Measurements from ENCODE around the gene CARD10. TPM values are rescaled to one million over a fixed set of nuclear protein-coding genes. Genes with fewer than 3 reads are reported as not detected.

Gene CARD10
- total and polyA plus RNA-seq, 2 of the 8 experiments (the other 6 are each of a cell fraction or from before 2014, with no cell fraction given) = 13.5 to 14.4 TPM

DNA sequence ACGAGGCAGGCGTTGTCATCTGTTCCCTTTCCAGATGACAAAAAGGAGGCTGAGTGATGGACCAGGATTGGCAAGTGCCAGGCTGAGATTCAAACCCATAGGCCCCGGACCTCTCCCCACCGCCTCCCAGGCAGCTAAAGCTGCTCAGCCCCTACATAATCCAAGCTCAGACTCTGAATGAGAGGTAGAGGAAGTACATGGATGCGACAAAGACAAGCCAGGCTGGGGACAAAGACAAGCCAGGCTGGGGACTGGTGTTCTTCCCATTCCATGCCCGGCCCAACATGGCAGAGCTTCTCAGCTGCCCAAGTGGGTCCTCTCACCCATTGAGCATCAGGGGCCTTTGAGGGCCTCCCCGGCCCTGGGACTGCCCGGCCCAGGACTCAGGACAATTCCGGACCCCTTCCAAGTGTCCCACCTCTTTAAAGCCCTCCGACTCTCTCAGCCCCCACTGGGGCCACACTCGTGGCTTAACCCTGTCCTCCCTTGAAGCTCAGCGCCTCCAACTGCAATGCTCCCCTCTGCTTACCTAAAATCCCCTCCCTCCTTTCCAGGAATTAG, 37.8 kb downstream of the CARD10 start:
- no peak overlapping the region for H3K4me2 ChIP-seq (ENCODE audit: insufficient read depth in 1 of 2, low read depth in 2 of 2, low read length in 2 of 2)
- no peaks in the 10 kb centered on the region for H3K79me2 ChIP-seq (ENCODE audit: control insufficient read depth in 1 of 2, insufficient read depth in 2 of 2, low read length in 2 of 2)
- H2BK120ac ChIP-seq (replicated peaks; ENCODE audit: low read depth, low read length) = no peak overlapping the region
- WGBS, 2 experiments (ENCODE audit: extremely low coverage in 1 of 2, insufficient coverage in 1 of 2, insufficient read length in 1 of 2, insufficient replicate concordance in 2 of 2, low coverage in 1 of 2, low lambda C conversion rate in 2 of 2, missing lambda C conversion rate in 1 of 2) = 94% methylated on average over 12 of the region's 12 CpGs; no CpG with 5 or more reads in 1 of the 2 experiments
- H3K4ac ChIP-seq (replicated peaks; ENCODE audit: insufficient read length, low read depth, low read length) = no peak overlapping the region
- H3K4me3 ChIP-seq (ENCODE audit: extremely low read depth in 1 of 4, insufficient read depth in 2 of 4, low read depth in 3 of 4, low read length in 4 of 4) = no peak overlapping the region
- H3K79me1 ChIP-seq (ENCODE audit: low read depth, low read length) = no peaks in the 10 kb centered on the region
- peaks cover 2% of the 10 kb centered on the region; the same call in 1 of the 2 replicates for H3K23me2 ChIP-seq (ENCODE audit: low read depth, low read length)
- H2AK5ac ChIP-seq (ENCODE audit: low read depth, low read length) = no peak overlapping the region
- no peak overlapping the region for H3K23ac ChIP-seq (ENCODE audit: insufficient read length)
- FAIRE-seq = no peak
- H3K27me3 ChIP-seq (replicated peaks in 1 of 4; ENCODE audit: control insufficient read depth in 3 of 4, extremely low read depth in 1 of 4, insufficient read depth in 3 of 4, low read length in 3 of 4) = peaks cover 0 to 4% (median 0%) of the 10 kb centered on the region in 4 experiments; a peak in 1 of 7 replicates
- H2BK20ac ChIP-seq (ENCODE audit: low read length) = no peak overlapping the region
- H3K27ac ChIP-seq (ENCODE audit: low read depth, low read length) = no peak overlapping the region
- POLR2A ChIA-PET (ENCODE audit: partially characterized antibody) = no interaction called here
- H2BK12ac ChIP-seq (ENCODE audit: low read depth, low read length) = no peak overlapping the region
- H3K36me3 ChIP-seq (ENCODE audit: control insufficient read depth in 2 of 4, insufficient read depth in 4 of 4, low read length in 3 of 4) = no peaks in the 10 kb centered on the region
- peaks cover 0 to 13% (median 7%) of the 10 kb centered on the region in 4 experiments; a peak in 6 of 7 replicates for H3K4me1 ChIP-seq (replicated peaks in 1 of 4; ENCODE audit: control insufficient read depth in 3 of 4, insufficient read depth in 4 of 4, low read length in 3 of 4)
- DNase-seq (ENCODE audit: low read depth in 1 of 2, low spot score in 2 of 2) = no peak
- no peak overlapping the region for H2AFZ ChIP-seq (ENCODE audit: low read length)
- no peak overlapping the region for H4K8ac ChIP-seq (ENCODE audit: extremely low read depth, insufficient read depth, low read length)
- H4K5ac ChIP-seq (ENCODE audit: insufficient read length, low read depth, low read length) = no peak overlapping the region
- TF ChIP-seq KDM5A (IDR thresholded peaks at IDR 0.05; ENCODE audit: low read length) (no peak), CEBPB (IDR thresholded peaks at IDR 0.05; ENCODE audit: low read depth, low read length) (no peak), BACH1 (IDR thresholded peaks at IDR 0.05; ENCODE audit: low read length) (no peak)
- H3K18ac ChIP-seq (ENCODE audit: extremely low read depth, low read length) = no peak overlapping the region
- CTCF ChIA-PET (ENCODE audit: partially characterized antibody) = interaction anchor here (0.8 to 21.5 kb wide), 4 partner anchors 6 to 164 kb away, joined by 3 to 312 read pairs (median 158); partner anchors contain the start of gene MFNG
- H3K9me3 ChIP-seq (ENCODE audit: insufficient read depth in 2 of 2, low read depth in 1 of 2, low read length in 1 of 2) = no peaks in the 10 kb centered on the region
- peaks cover 0 to 1% of the 10 kb centered on the region in 2 experiments for H4K20me1 ChIP-seq (replicated peaks in 1 of 2; ENCODE audit: control insufficient read depth in 1 of 2, insufficient read depth in 2 of 2, low read length in 2 of 2)
- no peak overlapping the region for H3K14ac ChIP-seq (ENCODE audit: insufficient read length)
- no peak overlapping the region for H3K56ac ChIP-seq (replicated peaks; ENCODE audit: insufficient read length, low read depth, low read length)
- no peak overlapping the region for H4K91ac ChIP-seq (replicated peaks; ENCODE audit: insufficient read length, low read length)
- no peak overlapping the region; a peak in 1 of 7 replicates for H3K9ac ChIP-seq (replicated peaks in 1 of 4; ENCODE audit: extremely low read depth in 1 of 4, low read depth in 3 of 4, low read length in 3 of 4)
- H2BK15ac ChIP-seq (ENCODE audit: low read length) = no peak overlapping the region
- H2BK5ac ChIP-seq (ENCODE audit: low read depth, low read length) = 0 out of 2 replicates have a peak overlapping the region, but pooled peaks have one; percentile 16
